Right lobe of liver (tissue), 4 donors: ENCODE results near the gene SRSF8.

Source experiments
- POLR2A ChIP-seq: fragments of 450-650 bp; IDR thresholded peaks from one replicate; pipeline ENCODE4 v1.6.1; 2017; ENCODE audit warnings: antibody characterized with exemption, mild to moderate bottlenecking
- TF ChIP-seq, protein P1 (sequence below), 4 donors: fragments of 200-600 bp in 3 of 4; fragments of 450-650 bp in 1 of 4; IDR thresholded peaks; one replicate each; pipeline versions ENCODE4 v1.5.1 to v1.8.0; 2016 to 2022; ENCODE audit warnings: antibody characterized with exemption in 4 of 4, mild to moderate bottlenecking in 2 of 4
- donor health status: DM: no; HTN: no; CAD: no.
- donor health status: DM: no; HTN: no; CAD: no.
- donor health status: DM: no; HTN: yes; CAD: no.

DNA sequence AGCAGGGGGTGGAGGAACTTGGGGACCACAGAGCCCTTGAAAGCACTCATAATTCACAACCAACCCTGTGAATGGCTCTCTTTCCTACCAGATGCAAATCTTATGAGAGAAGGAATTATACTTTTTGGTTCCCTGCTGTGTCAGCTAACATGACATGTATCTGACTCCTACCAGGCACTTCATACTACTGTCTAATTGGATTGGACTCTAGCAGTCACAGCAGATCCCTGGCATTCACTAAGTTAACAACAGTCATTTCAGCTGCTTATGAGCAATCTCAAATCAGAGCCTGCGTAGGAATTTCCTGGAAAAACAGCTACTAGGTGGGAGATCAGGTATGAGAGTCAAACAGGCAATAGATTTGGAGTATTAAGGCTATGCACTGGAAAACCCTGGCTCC lies 11.8 kb downstream of the SRSF8 start:
- TF ChIP-seq, protein P1, sequence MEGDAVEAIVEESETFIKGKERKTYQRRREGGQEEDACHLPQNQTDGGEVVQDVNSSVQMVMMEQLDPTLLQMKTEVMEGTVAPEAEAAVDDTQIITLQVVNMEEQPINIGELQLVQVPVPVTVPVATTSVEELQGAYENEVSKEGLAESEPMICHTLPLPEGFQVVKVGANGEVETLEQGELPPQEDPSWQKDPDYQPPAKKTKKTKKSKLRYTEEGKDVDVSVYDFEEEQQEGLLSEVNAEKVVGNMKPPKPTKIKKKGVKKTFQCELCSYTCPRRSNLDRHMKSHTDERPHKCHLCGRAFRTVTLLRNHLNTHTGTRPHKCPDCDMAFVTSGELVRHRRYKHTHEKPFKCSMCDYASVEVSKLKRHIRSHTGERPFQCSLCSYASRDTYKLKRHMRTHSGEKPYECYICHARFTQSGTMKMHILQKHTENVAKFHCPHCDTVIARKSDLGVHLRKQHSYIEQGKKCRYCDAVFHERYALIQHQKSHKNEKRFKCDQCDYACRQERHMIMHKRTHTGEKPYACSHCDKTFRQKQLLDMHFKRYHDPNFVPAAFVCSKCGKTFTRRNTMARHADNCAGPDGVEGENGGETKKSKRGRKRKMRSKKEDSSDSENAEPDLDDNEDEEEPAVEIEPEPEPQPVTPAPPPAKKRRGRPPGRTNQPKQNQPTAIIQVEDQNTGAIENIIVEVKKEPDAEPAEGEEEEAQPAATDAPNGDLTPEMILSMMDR (IDR thresholded peaks at IDR 0.05): no peak
- TF ChIP-seq POLR2A: no peak
